Epithelial cell of esophagus (primary cell): ENCODE data around the gene ACOX2.
A peak's percentile ranks its signal among the peaks of the same experiment; 100 is the strongest.

Source experiments
- DNase-seq: peaks from one replicate; pipeline ENCODE4 v3.0.0; 2010; ENCODE audit warnings: low read depth
- H3K4me3 ChIP-seq: 2 replicates; pipeline ENCODE4 v1.5.1; 2011; ENCODE audit warnings: mild to moderate bottlenecking, low read length, control low read depth
- TF ChIP-seq, protein P1 (sequence below): IDR thresholded peaks from 2 replicates; pipeline ENCODE4 v1.5.1; 2011; ENCODE audit warnings: low read depth, mild to moderate bottlenecking, low read length, control low read depth, inconsistent platforms; ENCODE audit not compliant: insufficient read depth; ENCODE audit errors: missing control alignments

The ACOX2 gene

DNA sequence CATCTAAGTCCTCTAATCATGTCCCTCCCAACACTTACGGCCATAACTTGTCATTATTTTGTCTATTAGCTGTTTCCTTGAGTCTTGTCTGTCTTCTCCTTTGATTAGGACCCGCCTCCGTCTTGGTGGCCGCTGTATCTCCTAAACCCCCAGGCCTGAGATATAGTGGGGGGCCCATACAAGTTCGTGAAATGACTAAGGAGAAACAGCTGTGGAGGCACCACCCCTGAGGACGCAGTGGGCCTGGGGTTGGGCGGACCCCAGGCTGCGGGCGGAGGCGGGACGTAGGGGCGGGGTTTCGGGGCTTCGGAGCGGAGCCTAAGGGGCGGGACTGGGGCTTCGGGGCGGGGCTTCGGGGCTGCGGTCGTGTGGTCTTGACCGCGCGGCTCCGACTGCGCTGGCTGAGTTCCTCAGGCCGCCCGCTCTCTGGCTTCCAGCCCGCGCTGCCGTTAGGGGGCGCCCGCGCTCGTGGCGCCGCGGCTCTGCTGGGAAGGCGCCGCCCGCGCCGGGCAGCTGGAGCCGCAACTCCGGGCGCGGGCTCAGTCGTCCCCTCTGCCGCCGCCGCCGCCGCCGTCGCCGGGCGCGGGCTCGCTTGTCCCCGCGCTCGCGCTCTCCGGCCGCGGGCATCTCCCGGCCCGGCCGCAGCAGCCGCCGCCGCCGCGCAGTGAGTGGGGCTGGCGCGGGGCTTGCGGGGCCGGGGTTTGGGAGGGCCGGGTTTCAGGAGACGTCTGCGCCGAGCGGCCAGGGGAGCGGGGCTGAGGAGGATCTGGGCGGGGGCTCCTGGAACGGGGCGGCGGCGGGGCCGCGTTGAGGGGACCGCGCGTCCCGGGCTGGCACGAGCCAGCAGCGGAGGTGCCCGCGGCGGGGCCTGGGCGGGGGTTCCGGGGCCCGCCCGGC lies 45.2 kb downstream of the ACOX2 start, which contains the start of gene KCTD6:
Gene KCTD6, plus strand, starts transcription at position 591 of the 897 bp plus-strand sequence. CDS start 6,660 bp downstream, outside the sequence.
- peak; percentile 93 for DNase-seq
- peak within 1 kb of the TSS; percentile 85 for H3K4me3 ChIP-seq
- TF ChIP-seq, protein P1, sequence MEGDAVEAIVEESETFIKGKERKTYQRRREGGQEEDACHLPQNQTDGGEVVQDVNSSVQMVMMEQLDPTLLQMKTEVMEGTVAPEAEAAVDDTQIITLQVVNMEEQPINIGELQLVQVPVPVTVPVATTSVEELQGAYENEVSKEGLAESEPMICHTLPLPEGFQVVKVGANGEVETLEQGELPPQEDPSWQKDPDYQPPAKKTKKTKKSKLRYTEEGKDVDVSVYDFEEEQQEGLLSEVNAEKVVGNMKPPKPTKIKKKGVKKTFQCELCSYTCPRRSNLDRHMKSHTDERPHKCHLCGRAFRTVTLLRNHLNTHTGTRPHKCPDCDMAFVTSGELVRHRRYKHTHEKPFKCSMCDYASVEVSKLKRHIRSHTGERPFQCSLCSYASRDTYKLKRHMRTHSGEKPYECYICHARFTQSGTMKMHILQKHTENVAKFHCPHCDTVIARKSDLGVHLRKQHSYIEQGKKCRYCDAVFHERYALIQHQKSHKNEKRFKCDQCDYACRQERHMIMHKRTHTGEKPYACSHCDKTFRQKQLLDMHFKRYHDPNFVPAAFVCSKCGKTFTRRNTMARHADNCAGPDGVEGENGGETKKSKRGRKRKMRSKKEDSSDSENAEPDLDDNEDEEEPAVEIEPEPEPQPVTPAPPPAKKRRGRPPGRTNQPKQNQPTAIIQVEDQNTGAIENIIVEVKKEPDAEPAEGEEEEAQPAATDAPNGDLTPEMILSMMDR: peak; percentile 49

- DNase-seq: no peak
- TF ChIP-seq, protein P1: no peak
- no peak overlapping the region for H3K4me3 ChIP-seq
These were observed 46.0 kb downstream of the ACOX2 start for GRCh38 chr3:58490860-58491501.

DNA sequence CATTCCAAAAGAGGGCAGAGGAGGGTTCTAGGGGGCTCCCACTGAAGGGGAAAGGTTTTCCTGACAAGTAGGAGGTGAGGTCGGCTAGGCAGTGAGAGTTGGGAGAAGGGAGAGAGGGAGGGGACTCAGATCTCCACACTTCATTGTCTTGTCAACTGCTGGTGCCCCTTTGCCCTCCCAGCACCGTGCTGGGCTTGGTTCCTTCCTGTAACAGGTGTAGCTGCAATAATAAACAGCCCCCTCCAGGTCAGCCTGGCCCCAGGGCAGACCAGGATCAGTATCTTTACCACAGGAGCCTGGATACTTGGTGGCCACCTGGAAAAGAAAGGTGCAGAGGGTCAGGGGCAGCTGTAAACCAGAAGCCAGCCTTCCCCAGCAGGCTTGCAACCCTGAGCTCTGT lies 48.0 kb downstream of the ACOX2 start:
- no peak overlapping the region for H3K4me3 ChIP-seq

GRCh38 chr3:58487140-58487886 lies 49.7 kb downstream of the ACOX2 start:
- TF ChIP-seq, protein P1: no peak
- DNase-seq: peak; percentile 70

More for the DNA sequence above, 48.0 kb downstream of the ACOX2 start:
- TF ChIP-seq, protein P1: no peak
- no peak for DNase-seq

DNA sequence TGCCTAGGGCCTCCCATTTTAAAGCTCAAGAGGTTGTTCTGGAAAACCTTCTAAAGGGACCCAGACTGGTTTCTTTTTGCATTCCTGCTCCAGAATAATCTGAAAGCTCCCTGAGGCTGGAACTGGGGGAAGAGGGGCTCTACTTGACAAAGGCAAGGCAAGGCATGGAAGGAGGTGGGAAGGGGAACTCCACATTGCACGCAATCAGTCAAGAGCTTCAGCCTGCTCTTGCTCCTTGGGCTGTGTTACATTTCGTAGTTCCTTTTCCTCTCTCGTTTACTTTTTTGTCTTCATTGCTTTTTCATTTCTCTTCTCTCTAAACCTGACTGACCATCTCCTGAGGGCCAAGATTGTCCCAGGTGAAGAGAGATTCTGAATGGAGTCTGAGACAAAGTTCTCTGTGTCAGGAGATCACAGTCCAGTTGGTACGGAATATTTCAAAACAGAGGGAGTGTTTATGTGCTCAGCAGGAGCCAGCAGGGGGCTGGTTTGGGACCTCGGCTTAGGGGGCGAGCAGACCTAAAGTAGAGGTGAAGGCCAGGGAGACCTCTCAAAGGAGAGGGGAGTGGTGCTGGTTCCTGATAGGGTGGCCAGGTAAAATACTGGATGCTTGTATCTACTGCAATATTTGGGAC lies 51.1 kb downstream of the ACOX2 start:
- no peak for DNase-seq
- TF ChIP-seq, protein P1: no peak
- H3K4me3 ChIP-seq: no peak overlapping the region

More at GRCh38 chr3:58487140-58487886, 49.7 kb downstream of the ACOX2 start:
- H3K4me3 ChIP-seq: no peak overlapping the region

DNA sequence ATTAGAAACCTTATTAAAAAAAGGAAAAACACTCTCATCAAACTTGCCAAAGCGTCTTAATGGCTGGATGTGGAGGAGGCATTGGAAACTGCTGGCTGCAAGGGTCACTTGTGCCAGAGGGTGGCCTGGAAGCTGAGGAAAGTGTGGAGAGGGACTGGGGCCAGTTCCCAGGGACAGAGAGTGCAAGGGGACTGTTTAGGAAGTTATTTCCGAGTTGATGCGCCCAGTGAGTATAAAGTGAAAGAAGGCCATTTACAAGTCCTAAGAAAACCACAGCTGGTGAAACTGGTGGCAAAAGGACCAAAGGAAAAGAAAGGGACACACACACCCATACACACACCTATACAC lies 52.3 kb downstream of the ACOX2 start:
- H3K4me3 ChIP-seq: no peak overlapping the region
- no peak for DNase-seq
- TF ChIP-seq, protein P1: no peak
